ENCODE results near the gene TTC6.

The TTC6 gene

GRCh38 chr14:37573356-37573755 is 22.1 kb upstream of the TTC6 start:
- H3K4me3 ChIP-seq (ENCODE audit: low read length): no peak overlapping the region
- no peak for TF ChIP-seq CTCF (IDR thresholded peaks at IDR 0.05; ENCODE audit: insufficient read depth, low read depth, low read length, missing control alignments)
- no peak for DNase-seq (ENCODE audit: low read depth)

- no peak for DNase-seq (ENCODE audit: low read depth)
- H3K4me3 ChIP-seq (ENCODE audit: low read length): no peak overlapping the region
- TF ChIP-seq CTCF (IDR thresholded peaks at IDR 0.05; ENCODE audit: insufficient read depth, low read depth, low read length, missing control alignments): no peak
These were observed 16.2 kb upstream of the TTC6 start for GRCh38 chr14:37579274-37579673.

- no peak overlapping the region for H3K4me3 ChIP-seq (ENCODE audit: low read length)
- no peak for TF ChIP-seq CTCF (IDR thresholded peaks at IDR 0.05; ENCODE audit: insufficient read depth, low read depth, low read length, missing control alignments)
- peak; percentile 87 for DNase-seq (ENCODE audit: low read depth)
These were observed 15.3 kb upstream of the TTC6 start for GRCh38 chr14:37580146-37580545.

GRCh38 chr14:37583358-37584210 is 11.8 kb upstream of the TTC6 start:
- no peak for TF ChIP-seq CTCF (IDR thresholded peaks at IDR 0.05; ENCODE audit: insufficient read depth, low read depth, low read length, missing control alignments)
- peak; percentile 16 for DNase-seq (ENCODE audit: low read depth)
- peak overlapping the region; percentile 29 for H3K4me3 ChIP-seq (ENCODE audit: low read length)

GRCh38 chr14:37584211-37585100 is 11.0 kb upstream of the TTC6 start:
- DNase-seq (ENCODE audit: low read depth): peak; percentile 31
- no peak for TF ChIP-seq CTCF (IDR thresholded peaks at IDR 0.05; ENCODE audit: insufficient read depth, low read depth, low read length, missing control alignments)
- H3K4me3 ChIP-seq (ENCODE audit: low read length): no peak overlapping the region

GRCh38 chr14:37585101-37585511 is 10.3 kb upstream of the TTC6 start:
- H3K4me3 ChIP-seq (ENCODE audit: low read length): no peak overlapping the region
- TF ChIP-seq CTCF (IDR thresholded peaks at IDR 0.05; ENCODE audit: insufficient read depth, low read depth, low read length, missing control alignments): no peak
- DNase-seq (ENCODE audit: low read depth): peak; percentile 77
